Osteocyte (in vitro differentiated cells): ENCODE data around the gene LGR6. TPM values are rescaled to one million over a fixed set of nuclear protein-coding genes. Genes with fewer than 3 reads are reported as not detected.

Source experiments
- DNase-seq: peaks from one replicate; pipeline ENCODE4 v3.0.0; 2021; ENCODE audit warnings: mixed read lengths; ENCODE audit not compliant: unreplicated experiment; ENCODE audit errors: extremely low spot score
- H3K27ac Mint-ChIP-seq: one replicate; pipeline ENCODE4 v1.8.0; 2021; ENCODE audit warnings: mild to moderate bottlenecking, mixed read lengths; ENCODE audit not compliant: unreplicated experiment
- H3K27me3 Mint-ChIP-seq: one replicate; pipeline ENCODE4 v1.8.0; 2021; ENCODE audit warnings: mixed read lengths; ENCODE audit not compliant: unreplicated experiment
- H3K36me3 Mint-ChIP-seq: one replicate; pipeline ENCODE4 v1.8.0; 2021; ENCODE audit warnings: mixed read lengths; ENCODE audit not compliant: unreplicated experiment
- H3K4me1 Mint-ChIP-seq: one replicate; pipeline ENCODE4 v1.8.0; 2021; ENCODE audit warnings: mixed read lengths; ENCODE audit not compliant: unreplicated experiment
- H3K4me3 Mint-ChIP-seq: one replicate; pipeline ENCODE4 v1.8.0; 2021; ENCODE audit warnings: mild to moderate bottlenecking, moderate library complexity, mixed read lengths; ENCODE audit not compliant: unreplicated experiment
- H3K9me3 Mint-ChIP-seq: one replicate; pipeline ENCODE4 v1.8.0; 2021; ENCODE audit warnings: mixed read lengths; ENCODE audit not compliant: unreplicated experiment
- total RNA-seq: library from RNA; stranded (reverse); gene quantifications from 2 replicates; pipeline ENCODE4 v1.2.1, GENCODE V29; 2021
- TF ChIP-seq, protein P1 (sequence below): fragments of 200-600 bp; sonication (generic); IDR thresholded peaks from 2 replicates; pipeline ENCODE4 v1.5.0; 2021; ENCODE audit warnings: antibody characterized with exemption, mild to moderate bottlenecking, moderate library complexity

The LGR6 gene
- total RNA-seq, 1 donor from 2014 or later = 9.9 TPM

DNA sequence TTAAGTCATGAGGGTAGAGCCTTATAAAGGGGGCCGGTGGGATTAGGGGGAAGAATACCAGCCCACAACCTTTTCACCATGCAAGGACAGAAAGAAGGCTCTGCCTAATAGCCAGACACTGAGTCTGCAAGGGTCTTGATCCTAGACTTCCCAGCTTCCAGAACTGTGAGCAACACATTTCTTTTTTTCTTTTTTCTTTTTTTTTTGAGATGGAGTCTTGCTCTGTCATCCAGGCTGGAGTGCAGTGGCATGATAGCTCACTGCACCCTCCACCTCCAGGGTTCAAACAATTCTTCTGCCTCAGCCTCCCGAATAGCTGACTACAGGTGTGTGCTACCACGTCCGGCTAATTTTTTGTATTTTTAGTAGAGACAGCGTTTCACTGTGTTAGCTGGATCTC is 47.3 kb upstream of the LGR6 start:
- no peak for DNase-seq
- Mint-ChIP-seq H3K9me3 (no peaks in the 10 kb centered on the region), H3K27me3 (no peaks in the 10 kb centered on the region), H3K27ac (no peak overlapping the region), H3K4me1 (peaks cover 24% of the 10 kb centered on the region), H3K4me3 (no peak overlapping the region), H3K36me3 (no peaks in the 10 kb centered on the region)
- TF ChIP-seq, protein P1, sequence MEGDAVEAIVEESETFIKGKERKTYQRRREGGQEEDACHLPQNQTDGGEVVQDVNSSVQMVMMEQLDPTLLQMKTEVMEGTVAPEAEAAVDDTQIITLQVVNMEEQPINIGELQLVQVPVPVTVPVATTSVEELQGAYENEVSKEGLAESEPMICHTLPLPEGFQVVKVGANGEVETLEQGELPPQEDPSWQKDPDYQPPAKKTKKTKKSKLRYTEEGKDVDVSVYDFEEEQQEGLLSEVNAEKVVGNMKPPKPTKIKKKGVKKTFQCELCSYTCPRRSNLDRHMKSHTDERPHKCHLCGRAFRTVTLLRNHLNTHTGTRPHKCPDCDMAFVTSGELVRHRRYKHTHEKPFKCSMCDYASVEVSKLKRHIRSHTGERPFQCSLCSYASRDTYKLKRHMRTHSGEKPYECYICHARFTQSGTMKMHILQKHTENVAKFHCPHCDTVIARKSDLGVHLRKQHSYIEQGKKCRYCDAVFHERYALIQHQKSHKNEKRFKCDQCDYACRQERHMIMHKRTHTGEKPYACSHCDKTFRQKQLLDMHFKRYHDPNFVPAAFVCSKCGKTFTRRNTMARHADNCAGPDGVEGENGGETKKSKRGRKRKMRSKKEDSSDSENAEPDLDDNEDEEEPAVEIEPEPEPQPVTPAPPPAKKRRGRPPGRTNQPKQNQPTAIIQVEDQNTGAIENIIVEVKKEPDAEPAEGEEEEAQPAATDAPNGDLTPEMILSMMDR = no peak

DNA sequence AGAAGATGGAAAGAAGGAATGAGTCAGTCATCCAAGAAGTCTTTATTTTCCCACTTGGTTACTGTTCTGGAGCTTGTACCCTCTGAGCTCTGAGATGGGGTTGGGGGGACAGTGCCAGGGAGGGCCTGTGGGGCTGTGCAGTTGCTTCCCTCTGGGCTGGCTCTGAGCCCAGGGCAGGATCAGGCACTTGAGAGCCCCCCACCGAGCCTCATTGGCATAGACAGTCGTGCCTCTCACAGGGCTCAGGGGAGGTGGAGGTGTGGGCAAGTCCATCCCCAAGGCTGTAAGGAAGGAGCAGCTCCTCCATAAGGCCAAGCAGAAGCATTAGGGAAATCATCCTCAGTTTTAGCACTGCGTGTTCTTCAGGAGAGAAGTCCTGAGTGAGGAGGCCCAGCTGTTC is 46.6 kb upstream of the LGR6 start:
- TF ChIP-seq, protein P1 = no peak
- H3K4me1 Mint-ChIP-seq = peaks cover 24% of the 10 kb centered on the region
- no peak overlapping the region for H3K27ac Mint-ChIP-seq

DNA sequence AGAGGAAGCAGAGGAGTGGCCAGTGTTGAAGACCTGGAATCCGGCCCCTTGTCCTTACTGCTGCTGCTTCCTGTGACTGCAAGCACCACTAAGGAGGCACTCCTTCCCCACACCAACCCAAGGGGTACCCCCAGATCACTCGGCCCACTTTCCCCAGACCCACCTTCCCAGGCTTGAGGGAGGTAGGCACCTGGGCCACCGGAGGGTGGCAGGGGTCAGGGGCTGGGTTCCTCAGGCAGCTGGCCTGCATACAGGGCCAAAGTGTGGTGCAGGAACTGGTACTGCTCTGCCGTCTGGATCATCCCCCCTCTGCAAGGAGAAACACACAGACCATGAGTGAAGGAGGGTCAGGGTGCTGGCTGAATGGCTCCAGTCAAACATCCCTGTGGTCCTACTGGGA is 45.2 kb upstream of the LGR6 start:
- Mint-ChIP-seq H3K27ac (no peak overlapping the region), H3K4me1 (peaks cover 12% of the 10 kb centered on the region), H3K9me3 (no peaks in the 10 kb centered on the region), H3K36me3 (no peaks in the 10 kb centered on the region), H3K27me3 (no peaks in the 10 kb centered on the region), H3K4me3 (no peak overlapping the region)
- TF ChIP-seq, protein P1 = no peak
- no peak for DNase-seq

More for the DNA sequence above, 46.6 kb upstream of the LGR6 start:
- H3K36me3 Mint-ChIP-seq = no peaks in the 10 kb centered on the region
- H3K27me3 Mint-ChIP-seq = no peaks in the 10 kb centered on the region
- no peaks in the 10 kb centered on the region for H3K9me3 Mint-ChIP-seq
- H3K4me3 Mint-ChIP-seq = no peak overlapping the region
- no peak for DNase-seq

DNA sequence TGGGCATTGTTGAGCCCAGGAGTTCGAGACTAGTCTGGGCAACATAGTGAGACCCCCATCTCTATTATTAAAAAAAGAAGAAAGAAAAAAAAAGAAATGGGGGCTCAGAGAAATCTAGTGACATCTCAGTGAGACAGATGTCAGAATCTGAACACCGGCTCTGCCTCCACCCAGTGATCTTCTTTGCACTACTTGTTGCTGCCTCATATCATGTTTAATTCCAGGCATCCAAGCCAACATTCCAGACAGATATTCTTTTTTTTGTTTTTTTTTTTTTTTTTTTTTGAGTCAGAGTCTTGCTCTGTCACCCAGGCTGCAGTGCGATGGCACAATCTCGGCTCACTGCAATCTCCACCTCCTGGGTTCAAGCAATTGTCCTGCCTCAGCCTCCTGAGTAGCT is 44.0 kb upstream of the LGR6 start:
- Mint-ChIP-seq H3K36me3 (no peaks in the 10 kb centered on the region), H3K4me3 (no peak overlapping the region), H3K9me3 (no peaks in the 10 kb centered on the region), H3K27ac (no peak overlapping the region), H3K4me1 (peaks cover 9% of the 10 kb centered on the region), H3K27me3 (peaks cover under 1% of the 10 kb centered on the region)
- no peak for DNase-seq
- TF ChIP-seq, protein P1 = no peak

DNA sequence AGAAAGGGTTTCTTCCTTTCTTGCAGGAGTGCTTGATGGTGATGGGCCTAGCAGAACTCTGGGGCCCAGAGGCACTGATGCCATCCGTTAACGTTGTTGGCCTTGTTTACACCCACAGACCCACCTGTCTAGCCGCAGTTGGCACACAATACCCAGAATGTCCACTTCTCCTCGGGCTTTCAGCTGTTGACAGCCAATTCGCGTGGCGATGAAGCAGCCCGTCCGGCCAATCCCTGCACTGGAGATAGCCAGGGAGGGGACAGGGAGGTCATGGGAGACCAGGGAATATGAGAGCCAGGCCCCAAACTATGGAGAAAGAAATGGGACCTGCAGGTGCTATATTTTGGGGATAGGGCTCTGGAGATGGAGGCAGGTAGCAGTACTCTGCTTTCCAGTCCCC is 43.4 kb upstream of the LGR6 start:
- Mint-ChIP-seq H3K4me3 (no peak overlapping the region), H3K4me1 (peaks cover 11% of the 10 kb centered on the region), H3K9me3 (no peaks in the 10 kb centered on the region), H3K27ac (no peak overlapping the region), H3K36me3 (no peaks in the 10 kb centered on the region), H3K27me3 (peaks cover 3% of the 10 kb centered on the region)
- DNase-seq = no peak
- TF ChIP-seq, protein P1 = no peak
